HEK293 (cell line): Measurements from ENCODE around the gene GTF3C5.

Source experiments
- CTCF ChIA-PET: fragments of 350-600 bp; formaldehyde crosslinking; extraction: SDS; loops from one replicate; lab custom pipeline; 2021; ENCODE audit warnings: antibody characterized with exemption; lab: Yijun Ruan, JAX
- POLR2A ChIA-PET: fragments of 300-600 bp; formaldehyde crosslinking; extraction: SDS; loops from one replicate; lab custom pipeline; 2020; ENCODE audit warnings: antibody characterized with exemption, inconsistent platforms; lab: Yijun Ruan, JAX
- H3K27ac ChIP-seq: fragments of 200-500 bp; sonication (Bioruptor generic); 2 replicates; pipeline ENCODE4 v1.5.1; 2014; ENCODE audit warnings: low read depth, low read length, control low read depth, inconsistent platforms; ENCODE audit errors: extremely low read depth
- H3K36me3 ChIP-seq, 2 experiments: fragments of 200-500 bp in 1 of 2; sonication (Bioruptor generic) in 1 of 2; 1 replicate in 1 of 2; 2 replicates in 1 of 2; pipeline ENCODE4 v1.5.1; 2014 to 2017; ENCODE audit warnings: inconsistent platforms in 2 of 2, low read length in 2 of 2; ENCODE audit not compliant: control insufficient read depth in 2 of 2, insufficient read depth in 1 of 2
- H3K4me1 ChIP-seq: fragments of 200-500 bp; sonication (Bioruptor generic); 2 replicates; pipeline ENCODE4 v1.5.1; 2014; ENCODE audit warnings: mild to moderate bottlenecking, low read length, inconsistent platforms; ENCODE audit not compliant: control insufficient read depth, insufficient read depth
- H3K4me3 ChIP-seq: 2 replicates; pipeline ENCODE4 v1.5.1; 2011; ENCODE audit warnings: low read depth, mild to moderate bottlenecking, control low read depth, low read length, moderate library complexity
- H3K9me3 ChIP-seq: fragments of 200-500 bp; sonication (Bioruptor generic); 2 replicates; pipeline ENCODE4 v1.5.1; 2014; ENCODE audit warnings: low read depth, low read length, inconsistent platforms; ENCODE audit not compliant: control insufficient read depth, insufficient read depth
- KLF1 ChIP-seq: fragments of 450-650 bp; formaldehyde crosslinking; IDR thresholded peaks from 2 replicates; pipeline ENCODE4 v1.5.1; 2016; ENCODE audit warnings: missing biosample characterization, missing genetic modification characterization
- SCRT2 ChIP-seq: fragments of 450-650 bp; formaldehyde crosslinking; IDR thresholded peaks from 2 replicates; pipeline ENCODE4 v1.5.1; 2016; ENCODE audit warnings: missing biosample characterization, missing genetic modification characterization
- SP7 ChIP-seq: fragments of 450-650 bp; formaldehyde crosslinking; IDR thresholded peaks from 2 replicates; pipeline ENCODE4 v1.5.1; 2016; ENCODE audit warnings: missing biosample characterization, missing genetic modification characterization
- TCF7L2 ChIP-seq: IDR thresholded peaks from 2 replicates; pipeline ENCODE4 v1.6.1; 2011; ENCODE audit warnings: low read depth, mild to moderate bottlenecking, inconsistent platforms, low read length, moderate library complexity, borderline replicate concordance
- WT1 ChIP-seq: fragments of 450-650 bp; formaldehyde crosslinking; IDR thresholded peaks from 2 replicates; pipeline ENCODE4 v1.5.1; 2016; ENCODE audit warnings: missing biosample characterization, missing genetic modification characterization
- ZFP3 ChIP-seq: fragments of 450-650 bp; formaldehyde crosslinking; IDR thresholded peaks from 2 replicates; pipeline ENCODE4 v1.5.1; 2016; ENCODE audit warnings: low read depth, missing biosample characterization, missing genetic modification characterization
- ZIC2 ChIP-seq: fragments of 450-650 bp; formaldehyde crosslinking; IDR thresholded peaks from 2 replicates; pipeline ENCODE4 v1.5.1; 2016; ENCODE audit warnings: missing biosample characterization, missing genetic modification characterization
- ZNF140 ChIP-seq: fragments of 450-650 bp; formaldehyde crosslinking; IDR thresholded peaks from 2 replicates; pipeline ENCODE4 v1.5.1; 2016; ENCODE audit warnings: missing biosample characterization, missing genetic modification characterization
- ZNF202 ChIP-seq: fragments of 450-650 bp; formaldehyde crosslinking; IDR thresholded peaks from 2 replicates; pipeline ENCODE4 v1.5.1; 2016; ENCODE audit warnings: missing biosample characterization, missing genetic modification characterization, borderline replicate concordance
- ZNF223 ChIP-seq: fragments of 450-650 bp; formaldehyde crosslinking; IDR thresholded peaks from 2 replicates; pipeline ENCODE4 v1.5.1; 2016; ENCODE audit warnings: missing biosample characterization, missing genetic modification characterization
- ZNF529 ChIP-seq: fragments of 450-650 bp; formaldehyde crosslinking; IDR thresholded peaks from 2 replicates; pipeline ENCODE4 v1.5.1; 2017; ENCODE audit warnings: missing genetic modification characterization, missing biosample characterization; ENCODE audit not compliant: insufficient replicate concordance
- ZNF548 ChIP-seq: fragments of 450-650 bp; formaldehyde crosslinking; IDR thresholded peaks from 2 replicates; pipeline ENCODE4 v1.5.1; 2016; ENCODE audit warnings: missing biosample characterization, missing genetic modification characterization
- ZNF561 ChIP-seq: fragments of 450-650 bp; IDR thresholded peaks from 2 replicates; pipeline ENCODE4 v1.5.1; 2018; ENCODE audit warnings: missing biosample characterization, missing genetic modification characterization, borderline replicate concordance
- ZNF624 ChIP-seq: fragments of 450-650 bp; formaldehyde crosslinking; IDR thresholded peaks from 2 replicates; pipeline ENCODE4 v1.5.1; 2017; ENCODE audit warnings: missing biosample characterization, missing genetic modification characterization
- ZSCAN23 ChIP-seq: fragments of 450-650 bp; formaldehyde crosslinking; IDR thresholded peaks from 2 replicates; pipeline ENCODE4 v1.5.1; 2016; ENCODE audit warnings: missing biosample characterization, missing genetic modification characterization
- TF ChIP-seq, protein P1 (sequence below): fragments of 450-650 bp; formaldehyde crosslinking; IDR thresholded peaks from 2 replicates; pipeline ENCODE4 v1.5.1; 2017; ENCODE audit warnings: missing biosample characterization, missing genetic modification characterization
- TF ChIP-seq, protein P2 (sequence below): fragments of 450-650 bp; formaldehyde crosslinking; IDR thresholded peaks from 2 replicates; pipeline ENCODE4 v1.5.1; 2016; ENCODE audit warnings: missing biosample characterization, missing genetic modification characterization

The GTF3C5 gene

DNA sequence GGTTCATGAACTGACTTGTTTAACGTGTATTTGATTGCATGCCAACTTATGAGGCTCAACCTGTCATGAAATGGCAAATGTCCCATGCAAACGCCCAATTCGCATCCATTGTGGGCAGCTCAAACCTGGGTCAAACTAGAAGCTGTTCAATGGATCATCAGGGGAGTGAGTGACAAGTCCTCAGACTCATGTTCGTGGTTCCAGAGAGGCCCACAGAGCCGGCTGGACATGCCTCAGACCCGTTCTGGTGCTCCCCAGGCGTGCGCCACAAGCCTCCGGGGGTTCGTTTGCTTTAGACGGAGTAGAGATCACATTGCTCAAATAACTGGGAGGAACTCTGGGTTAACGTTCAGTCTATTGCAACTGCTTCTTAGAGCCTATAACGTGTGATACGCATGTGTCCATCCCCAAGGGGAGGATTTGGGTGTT lies 37.3 kb upstream of the GTF3C5 start (continued):
- TF ChIP-seq ZNF561 (tag by site-specific recombination) (no peak), TCF7L2 (no peak), ZNF624 (tag by site-specific recombination) (no peak)
- TF ChIP-seq, all 188 proteins: peak for 0

DNA sequence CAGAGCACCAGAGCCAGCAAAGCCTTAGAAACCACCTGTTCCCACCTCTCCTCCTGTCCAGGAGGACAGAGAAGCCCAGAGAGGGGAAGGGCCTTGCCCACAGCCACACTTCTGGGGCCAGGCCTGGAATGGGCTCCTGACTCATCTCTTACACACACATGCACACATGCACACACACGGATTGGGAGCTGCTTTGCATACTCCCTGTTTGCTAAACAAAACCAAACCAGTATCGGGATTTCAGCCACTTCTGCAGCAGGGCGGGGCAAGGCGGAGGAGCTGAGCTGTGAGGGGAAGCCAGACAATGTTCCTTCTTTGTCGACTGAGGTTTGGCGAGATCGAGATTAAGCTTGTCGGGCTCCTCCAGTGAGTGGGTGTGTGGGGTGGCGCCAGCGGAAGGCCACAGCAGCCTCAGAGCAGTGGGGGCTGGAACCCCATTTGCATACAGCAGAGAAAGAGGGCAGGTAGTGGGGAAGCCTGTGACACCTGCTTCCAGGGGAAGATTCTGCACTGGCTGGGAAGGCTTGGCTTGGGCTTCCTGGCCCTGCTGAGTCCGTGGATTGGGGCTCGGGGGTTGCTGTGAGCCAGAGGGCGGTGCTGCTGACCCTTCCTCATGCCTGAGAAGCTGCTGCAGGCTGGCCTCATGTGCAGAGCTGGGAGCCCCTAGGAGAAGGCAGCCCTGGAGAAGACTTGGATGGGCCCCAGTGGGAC lies 36.2 kb upstream of the GTF3C5 start:
- Histone ChIP-seq H3K9me3 (no peaks in the 10 kb centered on the region), H3K4me1 (no peaks in the 10 kb centered on the region), H3K4me3 (no peak overlapping the region), H3K36me3 (no peaks in the 10 kb centered on the region), H3K27ac (no peak overlapping the region)
- TF ChIP-seq SCRT2: peak; percentile 69; the same call in 1 of the 2 replicates
- no peak for TF ChIP-seq ZNF140 (tag by site-specific recombination)
- no peak for TF ChIP-seq ZNF202 (tag by site-specific recombination)
- peak; percentile 87 for TF ChIP-seq KLF1
- no peak for TF ChIP-seq ZSCAN23 (tag by site-specific recombination)
- peak; percentile 64; the same call in 1 of the 2 replicates for TF ChIP-seq WT1
- TF ChIP-seq, protein P1, sequence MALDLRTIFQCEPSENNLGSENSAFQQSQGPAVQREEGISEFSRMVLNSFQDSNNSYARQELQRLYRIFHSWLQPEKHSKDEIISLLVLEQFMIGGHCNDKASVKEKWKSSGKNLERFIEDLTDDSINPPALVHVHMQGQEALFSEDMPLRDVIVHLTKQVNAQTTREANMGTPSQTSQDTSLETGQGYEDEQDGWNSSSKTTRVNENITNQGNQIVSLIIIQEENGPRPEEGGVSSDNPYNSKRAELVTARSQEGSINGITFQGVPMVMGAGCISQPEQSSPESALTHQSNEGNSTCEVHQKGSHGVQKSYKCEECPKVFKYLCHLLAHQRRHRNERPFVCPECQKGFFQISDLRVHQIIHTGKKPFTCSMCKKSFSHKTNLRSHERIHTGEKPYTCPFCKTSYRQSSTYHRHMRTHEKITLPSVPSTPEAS (tag by site-specific recombination): peak; percentile 67
- ChIA-PET POLR2A (interaction anchor here (1.4 to 2.0 kb wide), 2 partner anchors 29 to 36 kb away, joined by 3 to 9 read pairs; partner anchors contain the start of gene GTF3C5), CTCF (interaction anchor here (0.6 to 3.1 kb wide), 4 partner anchors 15 to 27 kb away, joined by 3 to 8 read pairs (median 4); partner anchors contain the start of gene GFI1B)

DNA sequence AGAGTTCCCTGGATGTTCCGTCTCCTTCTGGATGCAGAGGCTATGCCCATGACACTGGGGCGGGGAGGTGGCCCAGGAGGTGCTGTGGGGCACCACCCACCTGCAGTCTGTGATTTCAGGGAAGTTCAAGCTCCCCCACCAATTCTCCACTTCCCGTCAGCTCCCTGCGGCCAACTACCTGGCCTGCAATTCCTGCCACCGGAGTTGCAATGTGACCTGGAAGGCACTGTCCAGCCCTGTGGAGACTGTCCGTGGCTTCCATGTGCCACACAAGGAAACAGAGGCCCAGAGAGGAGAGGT lies 35.7 kb upstream of the GTF3C5 start:
- ChIA-PET CTCF (interaction anchor here (0.6 to 1.5 kb wide), 3 partner anchors 16 to 27 kb away, joined by 3 to 6 read pairs (median 3); partner anchors contain the start of gene GFI1B), POLR2A (interaction anchor here (1.4 to 2.0 kb wide), 2 partner anchors 28 to 36 kb away, joined by 3 to 9 read pairs; partner anchors contain the start of gene GTF3C5)
- no peaks in the 10 kb centered on the region for H3K36me3 ChIP-seq
- TF ChIP-seq ZNF548 (tag by site-specific recombination) (no peak), SP7 (tag by site-specific recombination) (no peak), ZFP3 (tag by site-specific recombination) (no peak), ZNF223 (tag by site-specific recombination) (no peak)
- TF ChIP-seq, protein P2, sequence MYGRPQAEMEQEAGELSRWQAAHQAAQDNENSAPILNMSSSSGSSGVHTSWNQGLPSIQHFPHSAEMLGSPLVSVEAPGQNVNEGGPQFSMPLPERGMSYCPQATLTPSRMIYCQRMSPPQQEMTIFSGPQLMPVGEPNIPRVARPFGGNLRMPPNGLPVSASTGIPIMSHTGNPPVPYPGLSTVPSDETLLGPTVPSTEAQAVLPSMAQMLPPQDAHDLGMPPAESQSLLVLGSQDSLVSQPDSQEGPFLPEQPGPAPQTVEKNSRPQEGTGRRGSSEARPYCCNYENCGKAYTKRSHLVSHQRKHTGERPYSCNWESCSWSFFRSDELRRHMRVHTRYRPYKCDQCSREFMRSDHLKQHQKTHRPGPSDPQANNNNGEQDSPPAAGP (tag by site-specific recombination): no peak
- no peak overlapping the region for H3K27ac ChIP-seq
- no peak overlapping the region for H3K4me3 ChIP-seq
- H3K9me3 ChIP-seq: no peaks in the 10 kb centered on the region
- H3K4me1 ChIP-seq: no peaks in the 10 kb centered on the region

DNA sequence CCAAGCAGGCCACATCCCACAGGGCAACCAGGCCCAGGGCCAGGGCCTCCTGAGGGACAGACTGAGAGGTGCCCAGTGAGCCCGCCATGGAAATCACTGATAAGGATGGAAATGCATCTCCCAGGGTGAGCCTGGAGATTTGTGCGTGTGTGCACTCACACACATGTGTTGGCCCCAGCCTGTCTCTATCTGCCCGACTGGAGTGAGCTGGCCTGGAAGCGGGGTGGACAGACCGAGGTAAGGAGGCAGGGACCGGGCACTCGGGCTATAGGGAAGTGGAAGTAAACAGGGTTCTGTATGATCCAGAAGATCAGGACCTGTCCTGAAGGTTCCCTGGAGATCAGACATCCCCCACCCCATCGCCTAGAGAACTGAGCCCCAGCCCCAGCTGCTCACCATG lies 34.9 kb upstream of the GTF3C5 start:
- no peak for TF ChIP-seq ZNF529
- TF ChIP-seq ZIC2 (tag by site-specific recombination): 0 out of 2 replicates have a peak, but pooled peaks have one; percentile 21
- Histone ChIP-seq H3K4me1 (no peaks in the 10 kb centered on the region), H3K36me3 (no peaks in the 10 kb centered on the region), H3K9me3 (no peaks in the 10 kb centered on the region), H3K27ac (no peak overlapping the region), H3K4me3 (no peak overlapping the region)
- POLR2A ChIA-PET: no interaction called here
- CTCF ChIA-PET: interaction anchor here (1.0 to 1.5 kb wide), 3 partner anchors 26 to 148 kb away, joined by 3 to 6 read pairs (median 3); no protein-coding TSS in a partner anchor
